ENCODE results near the gene PER1. TPM values are rescaled to one million over a fixed set of nuclear protein-coding genes. Genes with fewer than 3 reads are reported as not detected.
A peak's percentile ranks its signal among the peaks of the same experiment; 100 is the strongest.

The PER1 gene
- total and polyA plus RNA-seq, 9 of the 15 experiments (the other 6 are each of a cell fraction or from before 2014, with no cell fraction given): 0.13 to 26.0 (median 3.4) TPM

- TF ChIP-seq SAFB (IDR thresholded peaks at IDR 0.05; ENCODE audit: borderline replicate concordance, low read depth, low read length) (peak; percentile 56; the same call in 1 of the 2 replicates), MAZ (CRISPR knock-in tag; conservative IDR thresholded peaks at IDR 0.05 in 1 of 2, IDR thresholded peaks at IDR 0.05 in 1 of 2) (peak in 1 of 2 experiments; percentile 86; a peak in 2 of 4 replicates), ATF1 (CRISPR knock-in tag; IDR thresholded peaks at IDR 0.05) (no peak), ATF1 (tag; IDR thresholded peaks at IDR 0.05) (peak; percentile 40; the same call in 1 of the 2 replicates), RCOR1 (IDR thresholded peaks at IDR 0.05; ENCODE audit: borderline replicate concordance in 1 of 2, low read depth in 2 of 2, low read length in 2 of 2) (peak in 1 of 2 experiments; percentile 42; a peak in 1 of 4 replicates), NFIC (IDR thresholded peaks at IDR 0.05) (peak; percentile 93), RAD21 (CRISPR knock-in tag; conservative IDR thresholded peaks at IDR 0.05 in 1 of 2, IDR thresholded peaks at IDR 0.05 in 1 of 2) (peak; percentile 68 to 86), MAX (CRISPR knock-in tag; IDR thresholded peaks at IDR 0.05) (0 out of 2 replicates have a peak, but pooled peaks have one; percentile 24), KDM1A (IDR thresholded peaks at IDR 0.05) (peak in 1 of 2 experiments; percentile 31; a peak in 1 of 4 replicates), ZEB2 (IDR thresholded peaks at IDR 0.05) (peak; percentile 91), CTBP1 (IDR thresholded peaks at IDR 0.05; ENCODE audit: borderline replicate concordance) (peak; percentile 95), BMI1 (IDR thresholded peaks at IDR 0.05; ENCODE audit: low read length) (no peak), RB1 (IDR thresholded peaks at IDR 0.05; ENCODE audit: low read depth) (peak; percentile 68; the same call in 1 of the 2 replicates), RBBP5 (IDR thresholded peaks at IDR 0.05; ENCODE audit: borderline replicate concordance, insufficient read depth, low read length, poor library complexity, severe bottlenecking) (peak; percentile 53), ZNF644 (tag; IDR thresholded peaks at IDR 0.05; ENCODE audit: low read depth) (no peak), USF1 (CRISPR knock-in tag; IDR thresholded peaks at IDR 0.05) (peak; percentile 46; the same call in 1 of the 2 replicates), ZNF316 (IDR thresholded peaks at IDR 0.05) (no peak), ZNF253 (CRISPR knock-in tag; conservative IDR thresholded peaks at IDR 0.05) (no peak), SMAD4 (CRISPR knock-in tag; conservative IDR thresholded peaks at IDR 0.05) (peak; percentile 55; the same call in 1 of the 2 replicates), CC2D1A (IDR thresholded peaks at IDR 0.05) (0 out of 2 replicates have a peak, but pooled peaks have one; percentile 21), TCF3 (CRISPR knock-in tag; IDR thresholded peaks at IDR 0.05) (no peak), SMC3 (conservative IDR thresholded peaks at IDR 0.05; ENCODE audit: insufficient read depth, low read depth, low read length) (peak; percentile 68; the same call in 1 of the 2 replicates)
- TF ChIP-seq, protein P1, sequence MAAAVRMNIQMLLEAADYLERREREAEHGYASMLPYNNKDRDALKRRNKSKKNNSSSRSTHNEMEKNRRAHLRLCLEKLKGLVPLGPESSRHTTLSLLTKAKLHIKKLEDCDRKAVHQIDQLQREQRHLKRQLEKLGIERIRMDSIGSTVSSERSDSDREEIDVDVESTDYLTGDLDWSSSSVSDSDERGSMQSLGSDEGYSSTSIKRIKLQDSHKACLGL (CRISPR knock-in tag; IDR thresholded peaks at IDR 0.05; ENCODE audit: borderline replicate concordance, poor library complexity, severe bottlenecking): no peak
- TF ChIP-seq, protein P2, sequence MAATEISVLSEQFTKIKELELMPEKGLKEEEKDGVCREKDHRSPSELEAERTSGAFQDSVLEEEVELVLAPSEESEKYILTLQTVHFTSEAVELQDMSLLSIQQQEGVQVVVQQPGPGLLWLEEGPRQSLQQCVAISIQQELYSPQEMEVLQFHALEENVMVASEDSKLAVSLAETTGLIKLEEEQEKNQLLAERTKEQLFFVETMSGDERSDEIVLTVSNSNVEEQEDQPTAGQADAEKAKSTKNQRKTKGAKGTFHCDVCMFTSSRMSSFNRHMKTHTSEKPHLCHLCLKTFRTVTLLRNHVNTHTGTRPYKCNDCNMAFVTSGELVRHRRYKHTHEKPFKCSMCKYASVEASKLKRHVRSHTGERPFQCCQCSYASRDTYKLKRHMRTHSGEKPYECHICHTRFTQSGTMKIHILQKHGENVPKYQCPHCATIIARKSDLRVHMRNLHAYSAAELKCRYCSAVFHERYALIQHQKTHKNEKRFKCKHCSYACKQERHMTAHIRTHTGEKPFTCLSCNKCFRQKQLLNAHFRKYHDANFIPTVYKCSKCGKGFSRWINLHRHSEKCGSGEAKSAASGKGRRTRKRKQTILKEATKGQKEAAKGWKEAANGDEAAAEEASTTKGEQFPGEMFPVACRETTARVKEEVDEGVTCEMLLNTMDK (IDR thresholded peaks at IDR 0.05; ENCODE audit: borderline replicate concordance, insufficient read depth, low read depth, low read length, poor library complexity, severe bottlenecking): peak; percentile 81
These were observed 42.3 kb downstream of the PER1 start (continued) for GRCh38 chr17:8109661-8110455.

All from K562 (cell line).